GM12874 (cell line): Measurements from ENCODE around the gene ACTR3C.

Experiments
- TF ChIP-seq, protein P1 (sequence below): IDR thresholded peaks from 2 replicates; pipeline ENCODE4 v1.5.1; 2011; ENCODE audit warnings: low read depth, mild to moderate bottlenecking, control low read depth, low read length, moderate library complexity; ENCODE audit not compliant: insufficient read depth

The ACTR3C gene

GRCh38 chr7:150322833-150323681 lies at the start of gene ACTR3C, which contains the start of gene LRRC61:
Gene ACTR3C, minus strand, starts transcription at chr7:150323545. Its CDS starts 28,249 bp downstream, at chr7:150295296.
Gene LRRC61, plus strand, starts transcription at chr7:150323355. Its CDS starts 13,507 bp downstream, at chr7:150336862.
- TF ChIP-seq, protein P1, sequence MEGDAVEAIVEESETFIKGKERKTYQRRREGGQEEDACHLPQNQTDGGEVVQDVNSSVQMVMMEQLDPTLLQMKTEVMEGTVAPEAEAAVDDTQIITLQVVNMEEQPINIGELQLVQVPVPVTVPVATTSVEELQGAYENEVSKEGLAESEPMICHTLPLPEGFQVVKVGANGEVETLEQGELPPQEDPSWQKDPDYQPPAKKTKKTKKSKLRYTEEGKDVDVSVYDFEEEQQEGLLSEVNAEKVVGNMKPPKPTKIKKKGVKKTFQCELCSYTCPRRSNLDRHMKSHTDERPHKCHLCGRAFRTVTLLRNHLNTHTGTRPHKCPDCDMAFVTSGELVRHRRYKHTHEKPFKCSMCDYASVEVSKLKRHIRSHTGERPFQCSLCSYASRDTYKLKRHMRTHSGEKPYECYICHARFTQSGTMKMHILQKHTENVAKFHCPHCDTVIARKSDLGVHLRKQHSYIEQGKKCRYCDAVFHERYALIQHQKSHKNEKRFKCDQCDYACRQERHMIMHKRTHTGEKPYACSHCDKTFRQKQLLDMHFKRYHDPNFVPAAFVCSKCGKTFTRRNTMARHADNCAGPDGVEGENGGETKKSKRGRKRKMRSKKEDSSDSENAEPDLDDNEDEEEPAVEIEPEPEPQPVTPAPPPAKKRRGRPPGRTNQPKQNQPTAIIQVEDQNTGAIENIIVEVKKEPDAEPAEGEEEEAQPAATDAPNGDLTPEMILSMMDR, result peak; percentile 47

- TF ChIP-seq, protein P1, result no peak
These were observed 49.1 kb upstream of the ACTR3C start for GRCh38 chr7:150372271-150373048.

DNA sequence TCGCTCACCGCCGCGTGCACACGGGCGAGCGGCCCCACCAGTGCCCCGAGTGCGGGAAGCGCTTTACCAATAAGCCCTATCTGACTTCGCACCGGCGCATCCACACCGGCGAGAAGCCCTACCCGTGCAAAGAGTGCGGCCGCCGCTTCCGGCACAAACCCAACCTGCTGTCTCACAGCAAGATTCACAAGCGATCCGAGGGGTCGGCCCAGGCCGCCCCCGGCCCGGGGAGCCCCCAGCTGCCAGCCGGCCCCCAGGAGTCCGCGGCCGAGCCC lies 48.6 kb upstream of the ACTR3C start:
- TF ChIP-seq, protein P1, result no peak

GRCh38 chr7:150371131-150371995 lies 48.0 kb upstream of the ACTR3C start:
- TF ChIP-seq, protein P1, result no peak

GRCh38 chr7:150370612-150371071 lies 47.3 kb upstream of the ACTR3C start:
- TF ChIP-seq, protein P1, result no peak

GRCh38 chr7:150369748-150370501 lies 46.6 kb upstream of the ACTR3C start:
- TF ChIP-seq, protein P1, result no peak
